Ishikawa (cell line): ENCODE data around the gene ITFG1.

Experiments used
- CEBPB ChIP-seq: IDR thresholded peaks from 2 replicates; pipeline ENCODE4 v1.6.1; 2012
- EP300 ChIP-seq: IDR thresholded peaks from 2 replicates; pipeline ENCODE4 v1.6.1; 2012; ENCODE audit warnings: borderline replicate concordance
- NFIC ChIP-seq: IDR thresholded peaks from 2 replicates; pipeline ENCODE4 v1.6.1; 2012
- RAD21 ChIP-seq: IDR thresholded peaks from 2 replicates; pipeline ENCODE4 v1.6.1; 2012; ENCODE audit warnings: low read depth
- REST ChIP-seq: IDR thresholded peaks from 2 replicates; pipeline ENCODE4 v1.6.1; 2012; ENCODE audit warnings: low read depth, mild to moderate bottlenecking
- TAF1 ChIP-seq: IDR thresholded peaks from 2 replicates; pipeline ENCODE4 v1.6.1; 2012; ENCODE audit warnings: low read depth, mild to moderate bottlenecking
- TCF12 ChIP-seq: IDR thresholded peaks from 2 replicates; pipeline ENCODE4 v1.6.1; 2012; ENCODE audit warnings: low read depth
- YY1 ChIP-seq: IDR thresholded peaks from 2 replicates; pipeline ENCODE4 v1.6.1; 2012; ENCODE audit warnings: low read depth
- TF ChIP-seq, protein P1 (sequence below): IDR thresholded peaks from 2 replicates; pipeline ENCODE4 v1.6.1; 2012

- no peak for TF ChIP-seq EP300
- no peak for TF ChIP-seq TAF1
- no peak for TF ChIP-seq REST
- TF ChIP-seq RAD21 = no peak
- TF ChIP-seq CEBPB = no peak
- TF ChIP-seq NFIC = no peak
- no peak for TF ChIP-seq YY1
- no peak for TF ChIP-seq TCF12
- TF ChIP-seq, protein P1, sequence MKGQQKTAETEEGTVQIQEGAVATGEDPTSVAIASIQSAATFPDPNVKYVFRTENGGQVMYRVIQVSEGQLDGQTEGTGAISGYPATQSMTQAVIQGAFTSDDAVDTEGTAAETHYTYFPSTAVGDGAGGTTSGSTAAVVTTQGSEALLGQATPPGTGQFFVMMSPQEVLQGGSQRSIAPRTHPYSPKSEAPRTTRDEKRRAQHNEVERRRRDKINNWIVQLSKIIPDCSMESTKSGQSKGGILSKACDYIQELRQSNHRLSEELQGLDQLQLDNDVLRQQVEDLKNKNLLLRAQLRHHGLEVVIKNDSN = no peak
Observed at GRCh38 chr16:47388705-47389104, 72.2 kb downstream of the ITFG1 start.
